Activated CD8-positive, alpha-beta memory T cell treated with anti-CD3 and anti-CD28 coated beads, Interleukin-2, amount 50 U/mL, for 4 hours (primary cell): ENCODE results near the gene EIF3B.
"Not testable (repeated sequence)": the region's sequence is repeated elsewhere in the genome, so short reads cannot be mapped to it uniquely, and the experiment has no call there.

ENCODE experiments used
- DNase-seq: peaks from one replicate; pipeline ENCODE4 v3.0.0-alpha.2; 2020

EIF3B gene

GRCh38 chr7:2354186-2354938 is at the start of gene EIF3B:
EIF3B (plus strand) TSS chr7:2354827; CDS start chr7:2354922, 95 bp downstream.
- peak; percentile 85 for DNase-seq

GRCh38 chr7:2305258-2305657 is 49.4 kb upstream of the EIF3B start:
- not testable (repeated sequence) for DNase-seq

- no peak for DNase-seq
Observed at GRCh38 chr7:2306688-2307087, 47.9 kb upstream of the EIF3B start.

GRCh38 chr7:2307690-2308107 is 46.9 kb upstream of the EIF3B start:
- no peak for DNase-seq

- no peak for DNase-seq
Observed at GRCh38 chr7:2309889-2310331, 44.7 kb upstream of the EIF3B start.

- DNase-seq, result no peak
Observed at GRCh38 chr7:2312267-2312929, 42.2 kb upstream of the EIF3B start.

- DNase-seq, result no peak
Observed at GRCh38 chr7:2313450-2314208, 41.0 kb upstream of the EIF3B start.

GRCh38 chr7:2314209-2314955 is 40.2 kb upstream of the EIF3B start, which contains the start of gene SNX8:
SNX8 (minus strand) TSS chr7:2314441; CDS start chr7:2314421, 20 bp downstream.
- DNase-seq, result peak; percentile 95

- not testable (repeated sequence) for DNase-seq
Observed at GRCh38 chr7:2314956-2315530, 39.6 kb upstream of the EIF3B start.

- no peak for DNase-seq
Observed at GRCh38 chr7:2315787-2316186, 38.8 kb upstream of the EIF3B start.

GRCh38 chr7:2316578-2316977 is 38.0 kb upstream of the EIF3B start:
- no peak for DNase-seq

- DNase-seq, result no peak
Observed at GRCh38 chr7:2317556-2318293, 36.9 kb upstream of the EIF3B start.

- DNase-seq, result no peak
Observed at GRCh38 chr7:2321020-2321419, 33.6 kb upstream of the EIF3B start.

GRCh38 chr7:2325162-2325561 is 29.5 kb upstream of the EIF3B start:
- no peak for DNase-seq

- no peak for DNase-seq
Observed at GRCh38 chr7:2326951-2327350, 27.7 kb upstream of the EIF3B start.

- DNase-seq, result no peak
Observed at GRCh38 chr7:2330493-2330892, 24.1 kb upstream of the EIF3B start.

- no peak for DNase-seq
Observed at GRCh38 chr7:2331707-2332106, 22.9 kb upstream of the EIF3B start.

- DNase-seq, result not testable (repeated sequence)
Observed at GRCh38 chr7:2332606-2333231, 21.9 kb upstream of the EIF3B start.

- DNase-seq, result no peak
Observed at GRCh38 chr7:2336626-2337299, 17.9 kb upstream of the EIF3B start.

- not testable (repeated sequence) for DNase-seq
Observed at GRCh38 chr7:2347351-2348063, 7.1 kb upstream of the EIF3B start.
